Chondrocyte (in vitro differentiated cells): ENCODE measurements around the gene LDB2. TPM values are rescaled to one million over a fixed set of nuclear protein-coding genes. Genes with fewer than 3 reads are reported as not detected.

Experiments
- DNase-seq: peaks from one replicate; pipeline ENCODE4 v3.0.0; 2021; ENCODE audit warnings: mixed read lengths, low spot score
- H3K27ac Mint-ChIP-seq: one replicate; pipeline ENCODE4 v1.8.0; 2021; ENCODE audit warnings: mild to moderate bottlenecking, moderate library complexity, mixed read lengths; ENCODE audit not compliant: unreplicated experiment
- H3K27me3 Mint-ChIP-seq: 2 replicates; pipeline ENCODE4 v1.8.0; 2021; ENCODE audit warnings: low read depth, mixed read lengths
- H3K36me3 Mint-ChIP-seq: 2 replicates; pipeline ENCODE4 v1.8.0; 2021; ENCODE audit warnings: low read depth, mixed read lengths
- H3K4me1 Mint-ChIP-seq: 2 replicates; pipeline ENCODE4 v1.8.0; 2021; ENCODE audit warnings: low read depth, mild to moderate bottlenecking, mixed read lengths
- H3K4me3 Mint-ChIP-seq: one replicate; pipeline ENCODE4 v1.8.0; 2021; ENCODE audit warnings: mild to moderate bottlenecking, moderate library complexity, mixed read lengths; ENCODE audit not compliant: unreplicated experiment
- H3K9me3 Mint-ChIP-seq: 2 replicates; pipeline ENCODE4 v1.8.0; 2021; ENCODE audit warnings: low read depth, mixed read lengths
- total RNA-seq: library from RNA; stranded (reverse); gene quantifications from 3 replicates; pipeline ENCODE4 v1.2.1, GENCODE V29; 2021
- TF ChIP-seq, protein P1 (sequence below): fragments of 200-600 bp; sonication (generic); IDR thresholded peaks from 2 replicates; pipeline ENCODE4 v1.5.0; 2021; ENCODE audit warnings: antibody characterized with exemption, mild to moderate bottlenecking, moderate library complexity

The LDB2 gene
- total RNA-seq, 1 donor from 2014 or later = 2.0 TPM

DNA sequence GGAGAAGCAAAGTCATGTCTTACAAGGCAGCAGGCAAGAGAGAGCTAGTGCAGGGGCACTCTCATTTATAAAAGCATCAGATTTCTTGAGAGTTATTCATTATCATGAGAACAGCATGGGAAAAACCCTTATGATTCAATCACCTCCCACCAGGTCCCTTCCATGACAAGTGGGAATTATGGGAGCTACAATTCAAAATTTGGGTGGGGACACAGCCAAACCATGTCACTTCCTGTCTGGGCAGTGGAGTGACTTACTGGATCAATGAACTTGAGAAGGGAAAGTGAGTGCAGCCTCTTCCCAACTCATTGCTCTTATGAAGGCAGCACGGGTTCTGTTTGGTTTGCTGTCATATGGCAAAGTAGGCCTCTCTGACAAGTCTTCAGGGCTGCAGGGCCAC is 410.4 kb downstream of the LDB2 start:
- Mint-ChIP-seq H3K27ac (no peak overlapping the region), H3K4me3 (no peak overlapping the region), H3K4me1 (no peaks in the 10 kb centered on the region)

DNA sequence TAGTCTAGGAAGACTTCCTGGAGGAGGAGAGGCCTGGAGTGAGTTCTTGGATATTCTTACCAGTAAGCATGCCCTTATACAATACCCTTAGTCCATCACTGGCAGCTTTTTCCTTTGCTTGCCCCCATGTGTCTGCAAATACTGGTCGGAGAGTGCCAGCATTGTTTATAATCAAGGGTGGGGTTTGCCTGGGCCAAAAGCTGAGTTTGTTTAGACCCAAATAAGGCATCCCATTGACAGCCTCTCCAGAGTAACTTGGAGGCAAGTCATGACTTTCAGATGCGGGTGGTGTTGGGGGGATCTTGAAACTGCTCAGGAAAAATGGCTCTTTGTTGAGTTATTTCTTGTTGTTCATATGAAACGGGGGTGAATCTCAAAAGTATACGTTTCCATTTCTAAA is 413.7 kb downstream of the LDB2 start:
- Mint-ChIP-seq H3K27ac (no peak overlapping the region), H3K9me3 (peaks cover 3% of the 10 kb centered on the region)

More for the DNA sequence above, 410.4 kb downstream of the LDB2 start:
- TF ChIP-seq, protein P1, sequence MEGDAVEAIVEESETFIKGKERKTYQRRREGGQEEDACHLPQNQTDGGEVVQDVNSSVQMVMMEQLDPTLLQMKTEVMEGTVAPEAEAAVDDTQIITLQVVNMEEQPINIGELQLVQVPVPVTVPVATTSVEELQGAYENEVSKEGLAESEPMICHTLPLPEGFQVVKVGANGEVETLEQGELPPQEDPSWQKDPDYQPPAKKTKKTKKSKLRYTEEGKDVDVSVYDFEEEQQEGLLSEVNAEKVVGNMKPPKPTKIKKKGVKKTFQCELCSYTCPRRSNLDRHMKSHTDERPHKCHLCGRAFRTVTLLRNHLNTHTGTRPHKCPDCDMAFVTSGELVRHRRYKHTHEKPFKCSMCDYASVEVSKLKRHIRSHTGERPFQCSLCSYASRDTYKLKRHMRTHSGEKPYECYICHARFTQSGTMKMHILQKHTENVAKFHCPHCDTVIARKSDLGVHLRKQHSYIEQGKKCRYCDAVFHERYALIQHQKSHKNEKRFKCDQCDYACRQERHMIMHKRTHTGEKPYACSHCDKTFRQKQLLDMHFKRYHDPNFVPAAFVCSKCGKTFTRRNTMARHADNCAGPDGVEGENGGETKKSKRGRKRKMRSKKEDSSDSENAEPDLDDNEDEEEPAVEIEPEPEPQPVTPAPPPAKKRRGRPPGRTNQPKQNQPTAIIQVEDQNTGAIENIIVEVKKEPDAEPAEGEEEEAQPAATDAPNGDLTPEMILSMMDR = no peak
- peaks cover 2% of the 10 kb centered on the region for H3K36me3 Mint-ChIP-seq
- no peaks in the 10 kb centered on the region for H3K27me3 Mint-ChIP-seq
- DNase-seq = no peak
- H3K9me3 Mint-ChIP-seq = peaks cover 3% of the 10 kb centered on the region

DNA sequence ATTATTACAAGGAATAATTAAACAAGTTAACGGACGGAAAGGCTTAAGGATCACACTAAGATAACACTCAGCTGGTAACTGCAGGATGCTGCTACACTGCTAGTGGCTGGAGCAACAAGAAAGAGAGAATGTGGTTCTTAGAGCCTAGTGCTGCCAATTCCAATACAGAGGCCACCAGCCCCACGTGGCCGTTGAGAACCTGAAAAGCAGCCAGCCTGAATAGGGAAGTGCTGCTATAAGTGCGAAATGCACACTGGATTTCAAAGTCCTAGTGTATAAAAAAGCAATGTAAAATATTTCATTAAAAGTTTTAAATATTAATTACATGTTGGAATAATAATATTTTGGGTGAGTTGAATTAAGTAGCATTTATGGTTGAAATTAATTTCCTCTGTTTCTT is 414.9 kb downstream of the LDB2 start:
- TF ChIP-seq, protein P1 = no peak
- H3K4me1 Mint-ChIP-seq = no peaks in the 10 kb centered on the region
- H3K27me3 Mint-ChIP-seq = no peaks in the 10 kb centered on the region
- H3K9me3 Mint-ChIP-seq = peaks cover 3% of the 10 kb centered on the region
- no peak overlapping the region for H3K27ac Mint-ChIP-seq
- H3K36me3 Mint-ChIP-seq = peaks cover 2% of the 10 kb centered on the region
- no peak for DNase-seq
- H3K4me3 Mint-ChIP-seq = no peak overlapping the region

More for the DNA sequence above, 413.7 kb downstream of the LDB2 start:
- no peak for DNase-seq
- Mint-ChIP-seq H3K4me1 (no peaks in the 10 kb centered on the region), H3K36me3 (peaks cover 2% of the 10 kb centered on the region), H3K4me3 (no peak overlapping the region), H3K27me3 (no peaks in the 10 kb centered on the region)
- TF ChIP-seq, protein P1 = no peak

DNA sequence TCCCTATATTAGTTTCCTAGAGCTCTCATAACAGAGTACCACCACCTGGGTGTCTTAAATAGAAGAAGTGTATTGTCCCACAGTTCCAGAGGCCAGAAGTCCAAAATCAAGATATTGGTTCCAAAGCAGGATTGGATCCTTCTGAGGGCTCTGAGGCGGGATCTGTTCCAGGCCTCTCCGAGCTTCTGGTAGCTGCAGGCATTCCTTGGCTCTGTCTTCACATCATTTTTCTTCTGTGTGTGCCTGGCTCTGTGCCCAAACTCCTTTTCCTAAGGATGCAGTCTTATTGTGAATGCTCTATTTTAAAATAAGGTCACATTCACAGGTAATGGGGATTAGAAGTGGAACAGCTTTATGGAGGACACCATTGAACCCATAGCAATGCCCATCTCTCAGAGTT is 418.4 kb downstream of the LDB2 start:
- H3K27ac Mint-ChIP-seq = no peak overlapping the region
- no peaks in the 10 kb centered on the region for H3K4me1 Mint-ChIP-seq
- TF ChIP-seq, protein P1 = no peak
- no peaks in the 10 kb centered on the region for H3K27me3 Mint-ChIP-seq
- H3K36me3 Mint-ChIP-seq = no peaks in the 10 kb centered on the region
- DNase-seq = no peak
- H3K9me3 Mint-ChIP-seq = peaks cover 6% of the 10 kb centered on the region
- no peak overlapping the region for H3K4me3 Mint-ChIP-seq

DNA sequence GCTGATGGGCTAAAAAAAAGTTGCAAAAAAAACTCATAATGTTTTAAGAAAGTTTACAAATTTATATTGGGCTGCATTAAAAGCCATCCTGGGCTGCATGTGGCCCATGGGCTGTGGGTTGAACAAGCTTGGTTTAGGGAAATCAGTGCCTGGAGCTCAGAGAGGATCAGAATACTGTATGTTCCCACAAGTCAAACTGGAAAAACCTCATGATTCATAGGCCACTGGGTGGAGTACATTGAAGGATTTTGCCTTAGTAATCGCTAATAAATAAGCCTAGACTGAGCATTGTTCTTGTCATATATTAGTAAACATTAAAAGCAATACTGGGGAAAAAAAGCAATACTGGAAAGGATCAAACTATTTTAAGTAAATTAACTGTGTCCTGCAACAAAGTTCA is 425.9 kb downstream of the LDB2 start:
- TF ChIP-seq, protein P1 = no peak
- Mint-ChIP-seq H3K9me3 (peaks cover 38% of the 10 kb centered on the region), H3K36me3 (peaks cover 3% of the 10 kb centered on the region), H3K27ac (no peak overlapping the region), H3K27me3 (no peaks in the 10 kb centered on the region), H3K4me3 (no peak overlapping the region), H3K4me1 (no peaks in the 10 kb centered on the region)
- no peak for DNase-seq
